SW 1271 (cell line): ENCODE measurements around the gene APPL1.

Source experiments
- DNase-seq, 2 experiments: peaks; one replicate each; lab custom pipeline; 2025; lab: John Stamatoyannopoulos, UW

Gene APPL1

GRCh38 chr3:57227204-57227929 lies at the start of gene APPL1:
Gene APPL1, plus strand, starts transcription at chr3:57227729. Its CDS starts 155 bp downstream, at chr3:57227884.
- peak; percentile 47 to 66 for DNase-seq

DNA sequence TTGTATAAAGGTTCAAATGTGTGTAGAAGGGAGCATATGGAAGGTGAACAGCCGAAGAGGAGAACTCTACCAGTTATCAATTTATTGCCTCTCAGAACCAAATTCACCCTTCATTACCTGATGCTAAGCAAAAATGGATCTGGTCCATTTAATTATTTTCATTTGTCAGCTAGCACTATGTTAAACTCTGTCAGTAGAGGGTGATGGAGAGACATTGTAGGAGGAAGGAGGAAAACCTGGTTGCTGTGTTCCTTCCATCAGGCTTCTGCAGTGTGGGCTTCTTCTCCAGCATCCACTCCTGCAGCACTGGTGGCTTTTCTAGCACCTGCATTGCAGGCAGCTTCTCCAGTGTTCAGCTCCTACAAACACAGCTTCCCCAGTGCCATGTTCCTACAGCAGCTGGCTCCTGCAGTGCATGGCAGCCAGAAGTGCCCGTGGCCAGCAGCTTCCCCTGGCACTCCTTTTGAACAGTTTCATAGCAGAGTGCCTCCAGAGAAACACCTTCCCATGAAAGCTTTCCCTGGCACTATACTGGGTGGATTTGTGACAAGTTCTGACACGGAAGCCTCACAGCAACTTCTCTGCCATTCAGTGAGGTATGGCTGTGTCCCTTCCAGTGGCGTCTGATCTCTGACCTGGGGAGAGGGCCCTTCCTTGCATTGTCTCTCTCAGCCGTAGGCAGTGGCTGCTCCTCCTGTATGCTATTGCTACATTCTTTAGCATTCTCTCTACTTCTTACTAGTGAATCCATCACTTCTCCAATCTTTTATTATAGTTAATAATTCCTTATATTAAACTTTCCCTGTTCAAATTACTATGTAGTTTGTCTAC lies 47.7 kb upstream of the APPL1 start:
- peak in 1 of 2 experiments; percentile 7 for DNase-seq

GRCh38 chr3:57184526-57184925 lies 43.0 kb upstream of the APPL1 start:
- no peak for DNase-seq

DNA sequence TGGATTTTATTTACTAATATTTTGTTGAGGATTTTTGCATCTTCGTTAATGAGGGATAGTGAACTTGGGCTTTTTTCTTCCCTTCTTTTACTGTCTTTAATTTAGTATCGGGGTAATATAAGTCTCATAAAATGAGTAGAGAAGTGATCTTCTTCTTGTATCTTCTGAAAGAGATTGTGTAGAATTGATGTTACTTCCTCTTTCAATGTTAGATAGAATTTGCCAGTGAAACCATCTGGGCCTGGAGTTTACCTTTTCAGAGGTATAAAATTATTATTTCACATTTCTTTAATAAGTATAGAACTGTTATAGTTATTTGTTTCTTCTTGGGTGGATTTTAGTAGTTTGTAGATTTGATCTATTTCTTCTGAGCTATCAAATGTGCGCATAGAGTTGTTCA lies 35.5 kb upstream of the APPL1 start:
- DNase-seq = no peak

GRCh38 chr3:57194641-57195040 lies 32.9 kb upstream of the APPL1 start:
- DNase-seq = no peak

DNA sequence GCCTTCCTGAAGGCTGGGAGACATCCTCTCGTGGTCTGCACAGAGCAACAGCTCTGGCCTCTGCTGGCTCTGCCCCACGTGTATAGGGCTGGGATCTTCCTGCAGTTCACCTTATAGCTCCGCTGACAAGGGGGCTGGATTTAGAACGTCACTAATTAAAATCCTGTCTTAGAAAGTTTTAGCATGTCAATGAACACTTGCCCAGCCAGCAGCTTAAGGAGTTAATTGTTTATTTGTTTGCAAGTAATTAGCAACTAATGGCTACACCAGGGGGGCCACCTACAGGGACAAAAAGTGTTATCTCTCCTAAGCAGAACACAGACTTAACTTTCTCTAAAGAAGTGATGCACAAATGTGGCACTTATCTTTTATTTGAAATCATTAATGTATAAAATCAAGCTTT lies 27.6 kb upstream of the APPL1 start, which contains the start of gene HESX1:
Gene HESX1, minus strand, starts transcription at position 84 of the 403 bp plus-strand sequence. Its CDS starts 60 bp downstream, at position 24.
- no peak for DNase-seq

DNA sequence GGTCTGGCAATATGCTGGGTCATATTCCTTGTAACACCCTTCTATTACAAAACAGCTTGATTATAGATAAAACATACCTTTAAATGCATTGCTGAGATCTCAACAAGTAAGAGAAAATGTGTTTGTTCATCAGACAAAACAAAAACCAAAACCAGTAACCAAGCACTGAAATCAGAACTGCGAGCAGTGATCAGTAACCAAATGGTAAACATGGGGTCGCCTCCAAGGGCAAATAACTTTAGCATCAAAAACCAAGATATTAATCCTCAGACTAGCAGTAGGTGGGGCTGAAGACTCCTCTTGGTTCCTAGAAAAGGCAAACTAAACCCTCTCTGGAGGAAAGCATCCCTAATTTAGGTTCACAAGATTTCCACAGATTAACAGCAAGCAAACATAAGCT lies 21.1 kb upstream of the APPL1 start:
- no peak for DNase-seq

DNA sequence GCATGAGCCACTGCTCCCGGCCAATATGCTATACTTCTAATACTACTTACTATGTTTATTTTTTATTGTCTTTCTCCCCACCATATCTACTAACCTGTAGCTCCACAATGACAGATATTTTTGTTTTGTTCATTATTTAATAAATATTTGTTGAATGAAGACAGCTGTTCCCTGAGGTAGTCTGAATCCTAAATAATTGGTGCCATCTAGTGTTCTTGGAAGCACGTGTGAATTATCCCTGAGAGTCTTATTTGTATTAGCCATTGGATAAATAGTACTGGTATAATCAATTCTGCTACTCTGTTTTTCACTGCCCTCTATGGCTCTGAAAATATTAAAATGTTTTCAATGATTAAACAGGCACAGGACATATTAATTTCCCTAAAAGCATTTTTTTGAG lies 5.6 kb upstream of the APPL1 start:
- no peak for DNase-seq

DNA sequence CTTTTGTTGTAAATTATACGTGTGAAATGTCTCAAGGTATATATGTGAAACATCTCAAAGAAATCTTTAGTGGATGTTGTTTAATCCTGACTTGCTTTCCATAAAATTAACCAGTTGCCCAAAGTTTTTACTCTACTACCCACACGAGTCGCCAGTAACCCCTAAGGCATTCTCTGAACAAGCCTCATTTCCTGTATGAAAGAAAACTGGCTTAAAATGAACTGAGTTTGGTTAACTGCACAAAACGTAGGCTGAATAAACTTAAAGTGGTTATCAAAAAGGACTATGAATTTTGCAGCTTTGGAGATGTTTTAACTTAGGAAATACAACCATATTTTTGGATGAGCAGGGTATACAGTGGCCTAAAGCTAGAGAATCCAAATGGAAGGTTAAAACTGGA lies 2.7 kb upstream of the APPL1 start:
- DNase-seq = no peak

DNA sequence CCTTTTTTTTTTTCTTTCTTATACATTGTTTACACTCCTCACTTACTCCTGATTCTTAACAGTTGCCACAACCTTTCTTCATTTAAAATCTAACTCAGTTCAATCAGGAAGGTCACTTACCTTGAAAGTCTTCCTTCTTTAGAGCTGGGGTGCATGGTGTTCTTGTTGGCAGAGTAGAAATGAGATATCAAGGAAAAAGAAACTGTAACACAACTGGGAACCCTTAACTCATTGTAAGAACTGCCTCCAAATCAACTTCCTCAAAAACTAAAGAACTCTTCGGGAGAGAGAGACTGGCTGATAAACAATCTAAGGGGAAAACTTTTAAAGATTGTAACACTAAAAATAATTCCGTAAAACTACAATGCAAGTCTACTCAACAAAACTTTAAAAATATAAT lies 1.4 kb upstream of the APPL1 start:
- DNase-seq = no peak

DNA sequence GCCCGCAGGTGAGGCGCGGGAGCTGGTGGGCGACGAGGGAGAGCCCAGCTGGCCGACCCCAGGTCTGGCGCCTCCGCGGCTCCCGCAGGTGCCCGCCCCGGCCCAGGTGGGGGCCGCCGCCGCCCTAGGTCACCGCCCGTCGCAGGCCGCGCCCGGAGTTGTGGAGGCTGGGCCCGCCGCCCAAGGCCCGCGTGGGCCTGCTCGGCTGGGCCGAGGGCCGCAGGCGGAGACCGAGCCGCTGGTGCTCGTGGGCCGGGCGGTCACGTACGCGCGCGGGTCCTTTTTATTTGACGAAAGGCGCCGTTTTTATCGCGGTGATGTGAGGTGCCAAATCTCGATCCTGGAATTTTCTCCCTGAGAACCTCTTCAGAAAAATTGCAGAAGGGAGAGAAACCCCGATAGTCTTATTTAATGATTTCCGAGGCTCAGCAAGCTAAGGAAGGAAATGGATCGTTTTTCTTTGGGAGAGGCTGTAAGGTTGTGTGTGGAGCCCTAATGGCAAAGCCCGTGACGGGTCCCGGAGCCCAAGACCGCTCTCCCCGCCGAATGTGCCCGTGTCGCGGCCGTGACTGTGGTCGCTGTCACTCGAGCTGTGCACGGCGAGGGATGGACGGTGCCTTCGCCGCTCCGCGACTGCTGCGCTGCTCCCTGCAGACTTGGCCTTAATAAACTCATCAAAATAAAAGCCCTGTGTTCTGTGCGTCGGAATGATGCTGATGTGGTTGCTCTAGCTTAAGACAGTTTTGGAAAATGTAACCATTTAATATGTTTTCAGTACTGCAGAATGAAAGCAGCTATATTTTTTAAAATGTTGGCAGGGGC lies 612 bp downstream of the APPL1 start:
- peak in 1 of 2 experiments; percentile 15 for DNase-seq

DNA sequence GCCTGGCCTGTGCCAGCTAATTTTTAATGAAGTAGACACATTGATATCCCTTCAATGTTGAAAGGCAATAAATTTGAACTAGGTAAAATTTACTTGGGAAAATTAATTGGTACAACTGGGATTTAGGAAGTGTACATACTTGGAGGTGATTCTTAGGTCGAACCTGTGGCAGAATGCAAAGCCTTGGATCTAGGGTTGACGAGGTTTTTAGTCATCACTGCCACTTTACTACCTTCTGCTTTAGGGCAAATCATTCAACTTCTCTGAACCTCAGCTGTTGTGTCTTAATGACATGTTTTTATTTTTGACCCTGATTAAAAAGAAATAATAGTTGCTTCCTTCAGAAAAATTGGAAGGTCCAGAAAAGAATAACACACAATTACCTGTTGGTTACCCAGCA lies 2.5 kb downstream of the APPL1 start:
- DNase-seq = no peak

DNA sequence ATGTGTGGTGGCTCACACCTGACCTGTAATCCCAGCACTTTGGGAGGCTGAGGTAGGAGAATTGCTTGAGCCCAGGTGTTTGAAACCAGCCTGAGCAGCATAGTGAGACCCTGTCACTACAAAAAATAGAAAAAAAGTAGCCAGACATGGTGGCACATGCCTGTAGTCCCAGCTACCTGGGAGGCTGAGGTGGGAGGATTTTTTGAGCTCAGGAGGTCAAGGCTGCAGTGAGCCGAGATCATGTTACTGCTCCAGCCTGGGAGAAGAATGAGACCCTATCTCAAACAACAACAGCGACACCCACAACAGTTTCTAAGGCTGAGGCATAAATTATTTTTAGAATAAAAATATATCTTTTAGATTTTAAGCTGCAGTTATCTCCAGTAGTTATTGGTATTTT lies 6.3 kb downstream of the APPL1 start:
- DNase-seq = no peak

DNA sequence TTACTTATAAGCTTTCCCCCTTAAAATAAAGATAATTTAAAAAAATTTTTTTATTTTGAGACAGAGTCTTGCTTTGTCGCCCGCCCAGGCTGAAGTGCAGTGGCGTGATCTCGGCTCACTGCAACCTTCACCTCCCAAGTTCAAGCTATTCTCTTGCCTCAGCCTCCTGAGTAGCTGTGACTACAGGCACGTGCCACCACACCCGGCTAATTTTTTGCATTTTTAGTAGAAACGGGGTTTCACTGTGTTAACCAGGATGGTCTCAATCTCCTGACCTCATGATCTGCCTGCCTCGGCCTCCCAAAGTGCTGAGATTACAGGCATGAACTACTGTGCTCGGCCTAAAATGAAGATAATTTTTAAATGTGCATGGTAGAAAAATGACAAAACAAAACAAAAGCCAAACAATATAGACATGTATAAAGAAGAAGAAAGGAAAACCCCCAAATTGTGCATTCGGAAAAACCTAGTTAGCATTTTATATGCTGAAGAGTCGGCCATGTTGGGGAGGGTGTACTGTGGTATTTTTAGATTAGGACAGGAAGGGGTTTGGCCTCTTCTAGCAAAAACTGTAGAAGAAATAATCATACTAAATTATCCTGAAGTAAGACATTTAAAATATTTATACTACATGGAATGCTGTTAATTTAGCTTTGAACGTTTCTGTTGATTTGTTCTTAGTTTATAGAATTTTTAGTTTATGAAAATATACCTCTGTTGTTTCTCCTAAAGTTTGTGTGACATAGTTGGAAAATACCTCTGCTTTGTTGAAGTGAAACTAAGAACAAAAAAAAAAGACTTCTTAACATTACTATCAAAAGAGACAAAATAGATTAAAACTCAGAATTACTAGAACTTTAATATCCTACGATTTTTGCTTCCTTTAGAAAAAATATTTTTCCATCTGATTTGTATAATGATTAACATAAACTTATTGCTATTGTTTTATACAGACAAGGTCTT lies 7.4 kb downstream of the APPL1 start:
- DNase-seq = no peak

DNA sequence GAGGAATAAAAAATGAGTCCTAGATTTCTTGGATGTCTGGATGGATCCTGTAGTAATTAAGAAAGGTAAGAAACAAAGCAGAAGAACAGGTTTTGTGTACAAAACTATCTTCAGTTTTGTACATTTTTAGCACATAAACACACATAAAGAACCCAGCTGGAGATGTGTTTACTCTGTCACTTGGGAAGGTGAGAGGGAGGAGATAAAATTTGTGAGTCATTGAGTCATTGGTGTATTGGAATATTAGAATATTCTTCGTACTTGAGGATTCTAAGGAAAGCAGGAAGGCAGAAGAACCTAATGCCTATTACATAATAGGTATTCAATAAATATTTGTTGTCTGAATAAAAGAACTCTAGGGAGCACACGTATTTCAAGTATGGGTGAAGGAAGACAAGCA lies 17.4 kb downstream of the APPL1 start:
- no peak for DNase-seq

GRCh38 chr3:57252404-57252803 lies 24.9 kb downstream of the APPL1 start:
- DNase-seq = no peak

DNA sequence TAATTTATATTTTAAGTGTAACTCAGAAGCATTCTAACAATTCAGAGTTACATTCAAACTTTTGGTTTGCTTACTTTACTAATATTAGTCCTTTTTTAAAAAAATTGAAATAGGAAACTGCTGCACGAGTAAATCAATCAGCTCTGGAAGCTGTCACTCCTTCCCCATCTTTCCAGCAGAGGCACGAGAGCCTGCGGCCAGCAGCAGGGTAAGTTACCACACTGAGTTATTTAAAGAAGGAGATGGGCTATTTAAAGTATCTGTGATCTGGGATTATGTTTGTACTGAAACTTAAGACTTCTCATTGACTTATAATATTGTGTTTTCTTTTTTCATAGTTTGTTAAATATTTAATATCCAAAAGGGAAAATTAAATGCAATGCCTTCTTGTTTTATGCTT lies 29.3 kb downstream of the APPL1 start:
- DNase-seq = no peak

- no peak for DNase-seq
Observed at GRCh38 chr3:57257678-57258077, 30.1 kb downstream of the APPL1 start.

GRCh38 chr3:57261119-57261518 lies 33.6 kb downstream of the APPL1 start:
- no peak for DNase-seq

GRCh38 chr3:57261929-57262328 lies 34.4 kb downstream of the APPL1 start:
- DNase-seq = no peak

- DNase-seq = no peak
Observed at GRCh38 chr3:57268416-57268815, 40.9 kb downstream of the APPL1 start.
